GM21390 (cell line): ENCODE results near the gene CROCC2.

Experiments used
- ATAC-seq: cut with Tn5 transposase; IDR thresholded peaks from one replicate; pipeline ENCODE4 v1.9.1; 2021; ENCODE audit not compliant: unreplicated experiment

CROCC2 gene

GRCh38 chr2:240919786-240920782 is 13.9 kb downstream of the CROCC2 start:
- ATAC-seq, result no peak

- no peak for ATAC-seq
Measured at GRCh38 chr2:240920783-240921231, 14.7 kb downstream of the CROCC2 start.

- no peak for ATAC-seq
Measured at GRCh38 chr2:240921311-240921994, 15.3 kb downstream of the CROCC2 start.

GRCh38 chr2:240921995-240922244 is 15.8 kb downstream of the CROCC2 start:
- ATAC-seq, result no peak

GRCh38 chr2:240922245-240922981 is 16.3 kb downstream of the CROCC2 start:
- ATAC-seq, result no peak

- ATAC-seq, result no peak
Measured at GRCh38 chr2:240922982-240923537, 16.9 kb downstream of the CROCC2 start.

- no peak for ATAC-seq
Measured at GRCh38 chr2:240925191-240925567, 19.0 kb downstream of the CROCC2 start.

- ATAC-seq, result no peak
Measured at GRCh38 chr2:240925568-240926515, 19.7 kb downstream of the CROCC2 start.

- ATAC-seq, result no peak
Measured at GRCh38 chr2:240926516-240927389, 20.6 kb downstream of the CROCC2 start.

GRCh38 chr2:240927390-240927781 is 21.2 kb downstream of the CROCC2 start:
- ATAC-seq, result no peak

GRCh38 chr2:240928476-240929363 is 22.6 kb downstream of the CROCC2 start:
- no peak for ATAC-seq

- ATAC-seq, result no peak
Measured at GRCh38 chr2:240929364-240930095, 23.4 kb downstream of the CROCC2 start.

GRCh38 chr2:240930096-240930630 is 24.0 kb downstream of the CROCC2 start:
- no peak for ATAC-seq

- no peak for ATAC-seq
Measured at GRCh38 chr2:240930631-240931318, 24.6 kb downstream of the CROCC2 start.

- no peak for ATAC-seq
Measured at GRCh38 chr2:240931319-240931949, 25.3 kb downstream of the CROCC2 start.

- ATAC-seq, result no peak
Measured at GRCh38 chr2:240932001-240932723, 26.0 kb downstream of the CROCC2 start.
